HG02623 (cell line): ENCODE measurements around the gene PGA4.
"Not testable (repeated sequence)": the region's sequence is repeated elsewhere in the genome, so short reads cannot be mapped to it uniquely, and the experiment has no call there.

ENCODE experiments used
- ATAC-seq: cut with Tn5 transposase; IDR thresholded peaks from one replicate; pipeline ENCODE4 v1.9.1; 2021; ENCODE audit warnings: moderate library complexity; ENCODE audit not compliant: unreplicated experiment

PGA4 gene

DNA sequence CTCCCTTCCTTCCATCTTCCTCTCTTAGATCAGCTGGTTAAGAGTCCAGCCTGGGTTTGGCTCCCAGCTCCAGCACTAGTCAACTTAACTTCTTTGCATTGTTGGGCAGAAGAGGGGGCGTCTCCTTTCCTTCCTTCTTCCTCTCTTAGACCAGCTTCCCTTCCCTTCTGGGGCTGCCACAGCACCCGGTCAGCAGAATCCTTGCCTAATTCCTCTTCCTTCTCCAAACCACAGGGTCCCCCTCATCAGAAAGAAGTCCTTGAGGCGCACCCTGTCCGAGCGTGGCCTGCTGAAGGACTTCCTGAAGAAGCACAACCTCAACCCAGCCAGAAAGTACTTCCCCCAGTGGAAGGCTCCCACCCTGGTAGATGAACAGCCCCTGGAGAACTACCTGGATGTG lies 18.3 kb upstream of the PGA4 start:
- not testable (repeated sequence) for ATAC-seq

DNA sequence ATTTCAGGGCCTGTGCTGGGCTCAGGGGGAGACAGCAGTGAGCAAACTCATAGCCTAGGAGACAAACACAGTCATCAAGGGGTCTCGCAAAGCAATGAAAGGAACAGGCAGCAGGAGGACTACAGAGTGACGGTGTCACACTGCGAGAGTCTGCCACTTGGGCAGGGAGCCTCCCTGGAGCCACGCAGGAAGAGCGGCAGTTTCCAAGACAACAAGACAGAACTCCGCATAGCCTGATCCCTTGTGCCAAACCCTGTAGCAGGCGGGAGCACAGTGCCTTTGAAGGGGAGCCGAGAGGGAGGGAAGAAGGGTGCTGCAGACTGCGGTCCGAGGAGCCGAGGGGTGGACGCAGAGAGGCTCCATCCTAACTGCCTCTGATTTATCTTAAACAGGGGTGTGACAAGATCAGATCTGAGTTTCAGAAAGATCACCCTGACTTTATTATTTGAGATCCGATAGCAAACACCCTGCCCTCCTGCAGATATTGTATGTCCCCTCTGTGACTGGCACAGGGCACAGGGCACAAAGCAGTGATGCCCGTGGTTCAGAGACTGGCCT lies 17.6 kb upstream of the PGA4 start:
- not testable (repeated sequence) for ATAC-seq

DNA sequence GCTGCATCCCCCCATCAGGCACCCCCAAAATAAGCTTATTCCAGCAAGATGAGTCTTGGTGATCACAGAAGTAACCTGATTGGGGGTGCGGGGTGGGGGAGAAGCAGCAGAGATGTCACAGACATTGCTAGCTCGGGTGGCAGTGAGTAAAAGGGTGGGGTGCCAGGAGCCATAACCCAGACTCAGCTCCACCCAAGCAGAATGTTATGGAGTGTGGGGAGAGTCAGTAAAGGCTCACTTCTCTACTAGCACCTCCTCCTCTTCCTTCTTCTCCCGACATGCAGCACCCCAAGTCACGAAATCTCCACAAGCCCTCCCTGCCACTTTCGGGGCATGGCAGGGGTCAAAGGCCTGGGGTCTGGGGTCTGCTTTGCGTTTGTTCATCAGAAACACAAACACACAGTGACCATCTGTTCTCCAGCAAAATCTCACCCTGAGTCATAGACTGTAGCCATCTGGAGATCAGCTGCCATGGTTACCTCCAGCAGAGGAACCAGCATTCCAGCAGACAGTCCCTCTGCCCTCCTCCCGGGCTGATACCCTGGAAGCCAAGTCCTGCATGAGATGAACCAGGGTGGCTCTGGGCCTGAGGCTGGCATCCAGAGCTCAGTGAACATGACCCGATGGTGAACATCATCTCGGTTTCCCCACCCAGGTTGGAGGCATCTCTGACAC lies 14.4 kb upstream of the PGA4 start:
- ATAC-seq, result not testable (repeated sequence)

DNA sequence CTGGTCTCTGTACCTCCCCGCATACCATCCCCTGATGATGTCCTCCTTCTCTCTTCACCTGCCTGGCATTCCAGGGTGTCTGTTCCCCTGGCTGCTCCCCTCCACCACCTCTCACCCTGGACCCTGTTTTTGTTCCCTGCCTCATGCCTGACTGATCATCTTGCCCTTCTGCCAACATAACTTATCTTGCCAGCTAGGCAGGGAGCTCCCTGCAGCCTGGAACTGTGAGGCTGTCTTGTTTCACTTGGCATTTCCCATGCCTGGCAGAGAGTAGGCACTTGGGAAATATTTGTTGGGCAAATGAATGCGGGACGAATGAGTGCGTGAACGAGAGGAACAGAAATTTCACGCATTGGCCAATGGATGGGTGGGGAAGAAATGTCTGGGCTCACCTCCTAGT lies 11.5 kb upstream of the PGA4 start:
- ATAC-seq, result not testable (repeated sequence)

DNA sequence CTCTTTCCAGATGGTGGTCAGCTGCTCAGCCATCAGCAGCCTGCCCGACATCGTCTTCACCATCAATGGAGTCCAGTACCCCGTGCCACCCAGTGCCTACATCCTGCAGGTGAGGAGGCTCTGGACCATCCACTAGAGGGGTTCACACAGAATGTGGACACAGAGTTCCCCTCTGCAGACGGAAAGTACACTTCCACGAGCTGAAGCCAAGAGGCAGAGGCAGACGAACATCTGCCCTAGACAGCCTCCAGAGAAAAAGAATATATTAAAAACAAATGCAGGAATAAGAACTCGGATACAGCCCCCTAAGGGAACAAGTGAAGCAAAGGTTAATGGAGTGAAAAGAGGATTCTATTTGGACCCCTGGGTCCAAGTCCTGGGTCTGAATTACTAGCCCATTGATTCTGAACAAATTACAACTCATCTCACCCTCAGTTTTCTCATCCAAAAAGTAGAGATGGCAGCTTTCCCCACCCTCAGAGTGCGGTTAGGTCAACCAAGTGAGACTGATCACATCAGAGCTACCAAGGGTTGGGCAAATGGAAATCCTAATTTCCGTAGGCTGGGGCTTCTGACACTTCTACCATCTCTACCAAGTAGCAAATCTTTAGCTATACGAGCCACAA lies 10.7 kb upstream of the PGA4 start:
- not testable (repeated sequence) for ATAC-seq

DNA sequence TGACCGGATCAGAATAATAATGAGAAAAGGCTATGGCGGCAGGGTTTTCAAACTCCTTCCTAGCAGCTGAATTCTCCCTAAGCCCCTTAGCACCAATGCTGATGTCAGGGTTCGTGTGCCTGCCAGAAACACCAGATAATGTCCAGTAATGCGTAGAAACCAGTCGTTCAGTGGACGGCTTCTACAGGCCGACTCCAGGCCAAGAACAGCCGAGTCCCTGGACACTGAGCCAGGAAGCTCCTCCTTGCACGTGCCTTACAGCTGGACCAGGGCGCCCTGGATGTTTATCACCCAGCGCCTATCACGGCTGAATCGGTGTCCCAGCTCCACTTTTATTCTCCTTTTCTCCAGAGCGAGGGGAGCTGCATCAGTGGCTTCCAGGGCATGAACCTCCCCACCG lies 9.9 kb upstream of the PGA4 start:
- ATAC-seq, result not testable (repeated sequence)

DNA sequence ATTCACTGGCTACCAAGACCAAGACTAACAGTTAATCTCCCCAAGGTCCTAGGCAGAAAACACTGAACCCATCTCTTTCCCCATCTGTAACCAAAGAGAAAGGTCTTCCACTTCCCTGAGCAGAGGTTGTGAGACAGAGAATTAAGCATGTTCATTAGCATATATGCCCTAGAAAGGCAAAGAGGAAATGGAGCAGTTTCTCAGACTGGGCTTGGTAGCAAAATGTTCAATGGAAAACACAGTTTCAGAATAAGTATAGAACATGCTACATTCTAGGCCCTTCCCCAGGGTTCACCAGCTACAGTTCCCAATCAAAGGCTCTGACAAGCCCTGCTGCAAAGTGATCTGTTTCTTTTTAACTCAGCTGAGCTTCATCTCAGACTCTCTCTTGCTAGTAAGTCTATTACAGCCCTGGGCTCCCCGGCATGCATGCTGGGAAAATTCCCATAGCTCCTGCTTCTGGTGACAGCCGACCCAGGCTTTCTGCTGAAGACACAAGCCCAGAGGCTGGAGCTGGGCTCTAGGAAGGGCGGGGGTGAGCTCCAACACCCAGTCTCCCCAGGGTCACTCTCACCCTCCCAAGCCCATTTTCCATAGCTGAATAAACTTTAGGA lies 8.3 kb upstream of the PGA4 start:
- not testable (repeated sequence) for ATAC-seq

DNA sequence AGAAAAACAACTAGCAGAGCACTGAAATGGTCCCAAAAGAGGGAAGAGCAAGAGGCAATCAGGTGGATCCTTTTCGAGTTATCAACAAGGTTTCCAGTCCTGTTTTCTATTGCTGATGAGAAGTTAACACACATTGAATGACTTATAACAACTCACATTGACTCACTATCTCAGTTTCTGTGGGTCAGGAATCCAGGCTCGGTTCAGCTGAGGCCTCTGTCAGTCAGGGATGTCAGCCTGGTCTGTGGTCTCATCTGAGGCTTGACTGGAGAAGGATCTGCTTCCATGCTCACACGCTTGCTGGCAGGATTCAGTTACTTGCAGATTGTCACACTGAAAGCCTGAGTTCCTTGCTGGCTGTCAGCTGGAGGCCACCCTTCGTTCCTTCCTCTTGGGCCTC lies 3.8 kb upstream of the PGA4 start:
- ATAC-seq, result not testable (repeated sequence)

DNA sequence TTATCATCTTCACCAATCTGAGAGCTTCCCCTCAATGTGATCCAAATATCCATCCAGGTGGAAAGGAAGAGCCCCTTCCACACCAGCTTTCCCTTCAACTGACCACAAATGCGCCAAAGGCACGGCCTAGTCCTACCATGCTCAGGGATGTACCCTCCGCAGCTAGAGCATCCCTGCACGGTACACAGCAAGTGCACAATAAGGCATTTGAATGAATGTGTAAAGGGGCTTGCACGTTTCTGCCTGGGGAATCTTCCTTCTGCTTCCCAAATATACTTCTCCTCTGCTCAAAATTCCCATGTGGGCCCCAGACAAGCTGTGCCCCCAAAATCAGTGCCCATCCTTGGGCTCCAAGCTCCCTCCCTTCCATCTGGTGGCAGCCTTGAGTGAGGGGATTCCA lies 3.1 kb upstream of the PGA4 start:
- ATAC-seq, result not testable (repeated sequence)

DNA sequence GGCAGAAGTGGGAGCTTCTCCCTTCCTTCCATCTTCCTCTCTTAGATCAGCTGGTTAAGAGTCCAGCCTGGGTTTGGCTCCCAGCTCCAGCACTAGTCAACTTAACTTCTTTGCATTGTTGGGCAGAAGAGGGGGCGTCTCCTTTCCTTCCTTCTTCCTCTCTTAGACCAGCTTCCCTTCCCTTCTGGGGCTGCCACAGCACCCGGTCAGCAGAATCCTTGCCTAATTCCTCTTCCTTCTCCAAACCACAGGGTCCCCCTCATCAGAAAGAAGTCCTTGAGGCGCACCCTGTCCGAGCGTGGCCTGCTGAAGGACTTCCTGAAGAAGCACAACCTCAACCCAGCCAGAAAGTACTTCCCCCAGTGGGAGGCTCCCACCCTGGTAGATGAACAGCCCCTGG lies 545 bp downstream of the PGA4 start:
- not testable (repeated sequence) for ATAC-seq

DNA sequence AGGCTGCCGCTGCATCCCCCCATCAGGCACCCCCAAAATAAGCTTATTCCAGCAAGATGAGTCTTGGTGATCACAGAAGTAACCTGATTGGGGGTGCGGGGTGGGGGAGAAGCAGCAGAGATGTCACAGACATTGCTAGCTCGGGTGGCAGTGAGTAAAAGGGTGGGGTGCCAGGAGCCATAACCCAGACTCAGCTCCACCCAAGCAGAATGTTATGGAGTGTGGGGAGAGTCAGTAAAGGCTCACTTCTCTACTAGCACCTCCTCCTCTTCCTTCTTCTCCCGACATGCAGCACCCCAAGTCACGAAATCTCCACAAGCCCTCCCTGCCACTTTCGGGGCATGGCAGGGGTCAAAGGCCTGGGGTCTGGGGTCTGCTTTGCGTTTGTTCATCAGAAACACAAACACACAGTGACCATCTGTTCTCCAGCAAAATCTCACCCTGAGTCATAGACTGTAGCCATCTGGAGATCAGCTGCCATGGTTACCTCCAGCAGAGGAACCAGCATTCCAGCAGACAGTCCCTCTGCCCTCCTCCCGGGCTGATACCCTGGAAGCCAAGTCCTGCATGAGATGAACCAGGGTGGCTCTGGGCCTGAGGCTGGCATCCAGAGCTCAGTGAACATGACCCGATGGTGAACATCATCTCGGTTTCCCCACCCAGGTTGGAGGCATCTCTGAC lies 4.5 kb downstream of the PGA4 start:
- not testable (repeated sequence) for ATAC-seq

DNA sequence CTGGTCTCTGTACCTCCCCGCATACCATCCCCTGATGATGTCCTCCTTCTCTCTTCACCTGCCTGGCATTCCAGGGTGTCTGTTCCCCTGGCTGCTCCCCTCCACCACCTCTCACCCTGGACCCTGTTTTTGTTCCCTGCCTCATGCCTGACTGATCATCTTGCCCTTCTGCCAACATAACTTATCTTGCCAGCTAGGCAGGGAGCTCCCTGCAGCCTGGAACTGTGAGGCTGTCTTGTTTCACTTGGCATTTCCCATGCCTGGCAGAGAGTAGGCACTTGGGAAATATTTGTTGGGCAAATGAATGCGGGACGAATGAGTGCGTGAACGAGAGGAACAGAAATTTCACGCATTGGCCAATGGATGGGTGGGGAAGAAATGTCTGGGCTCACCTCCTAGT lies 7.3 kb downstream of the PGA4 start:
- ATAC-seq, result not testable (repeated sequence)

DNA sequence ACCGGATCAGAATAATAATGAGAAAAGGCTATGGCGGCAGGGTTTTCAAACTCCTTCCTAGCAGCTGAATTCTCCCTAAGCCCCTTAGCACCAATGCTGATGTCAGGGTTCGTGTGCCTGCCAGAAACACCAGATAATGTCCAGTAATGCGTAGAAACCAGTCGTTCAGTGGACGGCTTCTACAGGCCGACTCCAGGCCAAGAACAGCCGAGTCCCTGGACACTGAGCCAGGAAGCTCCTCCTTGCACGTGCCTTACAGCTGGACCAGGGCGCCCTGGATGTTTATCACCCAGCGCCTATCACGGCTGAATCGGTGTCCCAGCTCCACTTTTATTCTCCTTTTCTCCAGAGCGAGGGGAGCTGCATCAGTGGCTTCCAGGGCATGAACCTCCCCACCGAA lies 8.9 kb downstream of the PGA4 start:
- not testable (repeated sequence) for ATAC-seq

DNA sequence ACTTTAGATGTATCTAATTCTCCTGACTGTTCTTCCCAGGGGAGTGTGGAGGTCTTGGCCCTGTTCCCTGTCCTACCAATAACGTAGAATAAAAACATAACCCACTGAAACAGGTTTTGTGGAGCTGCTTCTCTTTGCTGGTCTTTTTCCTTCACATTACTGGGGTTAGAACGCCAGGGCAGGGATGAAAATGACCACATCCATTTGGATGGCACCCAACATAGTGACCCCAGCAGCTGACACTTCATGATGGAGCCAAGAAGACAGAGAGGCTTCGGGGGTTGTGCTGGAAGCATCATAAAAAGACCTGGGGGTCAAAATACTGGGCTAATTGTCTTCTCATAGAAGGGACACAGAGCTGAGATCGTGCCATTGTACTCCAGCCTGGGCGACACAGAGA lies 9.4 kb downstream of the PGA4 start:
- not testable (repeated sequence) for ATAC-seq

DNA sequence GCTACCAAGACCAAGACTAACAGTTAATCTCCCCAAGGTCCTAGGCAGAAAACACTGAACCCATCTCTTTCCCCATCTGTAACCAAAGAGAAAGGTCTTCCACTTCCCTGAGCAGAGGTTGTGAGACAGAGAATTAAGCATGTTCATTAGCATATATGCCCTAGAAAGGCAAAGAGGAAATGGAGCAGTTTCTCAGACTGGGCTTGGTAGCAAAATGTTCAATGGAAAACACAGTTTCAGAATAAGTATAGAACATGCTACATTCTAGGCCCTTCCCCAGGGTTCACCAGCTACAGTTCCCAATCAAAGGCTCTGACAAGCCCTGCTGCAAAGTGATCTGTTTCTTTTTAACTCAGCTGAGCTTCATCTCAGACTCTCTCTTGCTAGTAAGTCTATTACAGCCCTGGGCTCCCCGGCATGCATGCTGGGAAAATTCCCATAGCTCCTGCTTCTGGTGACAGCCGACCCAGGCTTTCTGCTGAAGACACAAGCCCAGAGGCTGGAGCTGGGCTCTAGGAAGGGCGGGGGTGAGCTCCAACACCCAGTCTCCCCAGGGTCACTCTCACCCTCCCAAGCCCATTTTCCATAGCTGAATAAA lies 10.5 kb downstream of the PGA4 start:
- not testable (repeated sequence) for ATAC-seq

DNA sequence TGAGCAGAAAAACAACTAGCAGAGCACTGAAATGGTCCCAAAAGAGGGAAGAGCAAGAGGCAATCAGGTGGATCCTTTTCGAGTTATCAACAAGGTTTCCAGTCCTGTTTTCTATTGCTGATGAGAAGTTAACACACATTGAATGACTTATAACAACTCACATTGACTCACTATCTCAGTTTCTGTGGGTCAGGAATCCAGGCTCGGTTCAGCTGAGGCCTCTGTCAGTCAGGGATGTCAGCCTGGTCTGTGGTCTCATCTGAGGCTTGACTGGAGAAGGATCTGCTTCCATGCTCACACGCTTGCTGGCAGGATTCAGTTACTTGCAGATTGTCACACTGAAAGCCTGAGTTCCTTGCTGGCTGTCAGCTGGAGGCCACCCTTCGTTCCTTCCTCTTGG lies 15.0 kb downstream of the PGA4 start:
- ATAC-seq, result not testable (repeated sequence)

DNA sequence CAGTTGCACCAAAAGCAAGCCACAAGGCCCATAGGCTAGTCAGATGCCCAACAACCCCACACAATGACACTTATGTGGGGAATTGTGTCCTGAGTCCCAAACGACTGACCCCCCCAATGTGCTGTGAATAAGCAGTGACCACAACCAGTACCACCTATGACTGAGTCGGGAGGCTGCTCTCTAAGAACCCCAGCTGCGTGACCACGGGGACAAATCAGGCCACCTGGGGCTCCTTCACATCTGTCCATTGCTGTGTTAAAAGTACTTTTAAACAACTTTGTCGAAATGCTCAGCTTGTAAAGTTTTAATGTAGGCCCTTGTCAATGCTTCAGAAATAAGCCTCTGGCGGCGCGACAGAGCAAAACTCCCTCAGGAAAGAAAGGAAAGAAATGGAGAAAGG lies 18.1 kb downstream of the PGA4 start:
- not testable (repeated sequence) for ATAC-seq

DNA sequence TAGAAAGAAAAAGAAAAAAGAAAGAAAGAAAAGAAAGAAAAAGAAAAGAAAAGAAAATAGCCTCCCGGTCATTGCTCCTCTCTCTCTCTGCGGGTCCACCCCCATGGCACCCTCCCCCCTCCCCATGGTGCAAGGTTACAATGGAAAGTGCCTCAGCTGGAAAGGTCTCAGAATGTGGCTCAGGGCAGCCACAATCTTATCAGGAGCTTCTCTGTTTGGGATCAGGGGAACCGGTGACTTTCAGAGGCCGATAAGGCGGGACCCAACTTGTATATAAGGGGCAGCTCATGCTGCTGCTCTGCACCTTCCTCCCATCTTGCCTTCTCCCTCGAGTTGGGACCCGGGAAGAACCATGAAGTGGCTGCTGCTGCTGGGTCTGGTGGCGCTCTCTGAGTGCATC lies 18.7 kb downstream of the PGA4 start, which contains the start of gene PGA5:
TSS of gene PGA5 (plus strand) at position 301 of the 400 bp plus-strand sequence. CDS start at position 353, 52 bp downstream.
- ATAC-seq, result not testable (repeated sequence)

DNA sequence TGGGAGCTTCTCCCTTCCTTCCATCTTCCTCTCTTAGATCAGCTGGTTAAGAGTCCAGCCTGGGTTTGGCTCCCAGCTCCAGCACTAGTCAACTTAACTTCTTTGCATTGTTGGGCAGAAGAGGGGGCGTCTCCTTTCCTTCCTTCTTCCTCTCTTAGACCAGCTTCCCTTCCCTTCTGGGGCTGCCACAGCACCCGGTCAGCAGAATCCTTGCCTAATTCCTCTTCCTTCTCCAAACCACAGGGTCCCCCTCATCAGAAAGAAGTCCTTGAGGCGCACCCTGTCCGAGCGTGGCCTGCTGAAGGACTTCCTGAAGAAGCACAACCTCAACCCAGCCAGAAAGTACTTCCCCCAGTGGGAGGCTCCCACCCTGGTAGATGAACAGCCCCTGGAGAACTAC lies 19.4 kb downstream of the PGA4 start:
- ATAC-seq, result not testable (repeated sequence)

DNA sequence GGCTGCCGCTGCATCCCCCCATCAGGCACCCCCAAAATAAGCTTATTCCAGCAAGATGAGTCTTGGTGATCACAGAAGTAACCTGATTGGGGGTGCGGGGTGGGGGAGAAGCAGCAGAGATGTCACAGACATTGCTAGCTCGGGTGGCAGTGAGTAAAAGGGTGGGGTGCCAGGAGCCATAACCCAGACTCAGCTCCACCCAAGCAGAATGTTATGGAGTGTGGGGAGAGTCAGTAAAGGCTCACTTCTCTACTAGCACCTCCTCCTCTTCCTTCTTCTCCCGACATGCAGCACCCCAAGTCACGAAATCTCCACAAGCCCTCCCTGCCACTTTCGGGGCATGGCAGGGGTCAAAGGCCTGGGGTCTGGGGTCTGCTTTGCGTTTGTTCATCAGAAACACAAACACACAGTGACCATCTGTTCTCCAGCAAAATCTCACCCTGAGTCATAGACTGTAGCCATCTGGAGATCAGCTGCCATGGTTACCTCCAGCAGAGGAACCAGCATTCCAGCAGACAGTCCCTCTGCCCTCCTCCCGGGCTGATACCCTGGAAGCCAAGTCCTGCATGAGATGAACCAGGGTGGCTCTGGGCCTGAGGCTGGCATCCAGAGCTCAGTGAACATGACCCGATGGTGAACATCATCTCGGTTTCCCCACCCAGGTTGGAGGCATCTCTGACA lies 23.3 kb downstream of the PGA4 start:
- not testable (repeated sequence) for ATAC-seq
